DMS 273 (cell line): ENCODE measurements around the gene F13A1.

Experiments
- DNase-seq: peaks from one replicate; lab custom pipeline; 2025; ENCODE audit not compliant: unreplicated experiment; lab: John Stamatoyannopoulos, UW

Gene F13A1

DNA sequence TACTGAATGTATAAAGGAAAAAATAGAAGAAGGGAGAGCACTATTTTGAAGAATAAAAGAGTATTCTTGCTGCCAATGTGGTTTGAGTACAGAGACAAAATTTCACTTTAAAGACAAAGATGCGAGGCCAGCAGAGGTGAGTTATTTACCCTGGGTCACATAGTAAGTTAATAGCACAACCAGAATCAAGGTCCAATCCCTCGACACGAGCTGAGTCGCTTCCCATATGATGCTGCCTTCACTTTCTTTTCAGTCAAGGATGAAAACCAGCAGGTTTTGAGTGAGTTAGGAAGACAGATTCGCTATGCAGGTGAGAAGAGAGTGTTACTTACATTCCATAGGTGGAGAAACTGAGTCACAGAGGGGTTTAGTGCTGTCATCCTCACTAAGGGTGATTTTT lies 75.8 kb downstream of the F13A1 start:
- no peak for DNase-seq

- no peak for DNase-seq
Observed at GRCh38 chr6:6243846-6244245, 76.6 kb downstream of the F13A1 start.

DNA sequence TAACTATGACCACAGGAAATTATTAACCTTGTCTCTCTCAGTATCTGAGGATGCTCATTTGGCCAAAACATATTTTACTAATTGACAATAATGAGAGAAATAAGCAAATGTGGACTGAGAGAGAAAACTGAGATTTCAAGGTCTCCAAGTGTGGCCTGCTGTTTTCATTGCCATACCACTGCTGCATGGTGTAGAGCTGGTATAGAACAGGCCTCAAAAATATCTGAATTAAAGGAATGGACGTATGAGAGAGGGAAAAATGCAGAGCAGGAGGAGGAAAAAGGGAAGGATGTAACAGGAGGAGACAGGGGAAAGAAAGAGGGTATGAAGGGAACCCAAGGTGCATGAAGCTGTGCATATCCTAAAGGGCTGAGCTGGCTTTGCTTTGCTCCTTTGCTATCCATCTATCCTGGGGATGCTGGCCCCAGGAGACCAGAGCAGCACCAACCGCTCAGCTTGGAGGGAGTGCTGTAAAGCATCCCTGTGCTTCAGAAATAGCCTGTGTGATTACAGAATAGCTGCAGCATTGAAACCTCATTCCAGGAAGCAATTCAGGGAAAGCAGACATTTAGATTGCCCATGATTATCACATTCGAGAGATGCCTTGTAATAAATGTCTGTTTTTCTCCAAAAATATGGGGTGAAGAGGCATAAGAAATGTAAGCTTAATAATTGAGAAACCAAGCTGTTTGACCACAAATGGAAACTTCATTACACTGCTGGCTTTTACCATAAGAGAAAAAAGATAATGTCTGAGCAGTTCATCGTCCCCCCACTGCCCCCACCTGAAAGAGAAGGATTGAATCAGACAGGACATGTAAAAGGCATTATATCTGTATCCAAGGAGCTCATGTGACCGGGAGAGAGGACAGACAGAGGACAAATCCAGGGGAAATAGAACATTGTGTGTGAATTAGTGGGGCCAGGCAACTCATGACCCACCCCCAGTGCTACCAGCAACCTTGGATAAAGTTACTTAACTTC lies 80.6 kb downstream of the F13A1 start:
- DNase-seq: no peak

GRCh38 chr6:6236730-6237469 lies 83.6 kb downstream of the F13A1 start:
- no peak for DNase-seq

DNA sequence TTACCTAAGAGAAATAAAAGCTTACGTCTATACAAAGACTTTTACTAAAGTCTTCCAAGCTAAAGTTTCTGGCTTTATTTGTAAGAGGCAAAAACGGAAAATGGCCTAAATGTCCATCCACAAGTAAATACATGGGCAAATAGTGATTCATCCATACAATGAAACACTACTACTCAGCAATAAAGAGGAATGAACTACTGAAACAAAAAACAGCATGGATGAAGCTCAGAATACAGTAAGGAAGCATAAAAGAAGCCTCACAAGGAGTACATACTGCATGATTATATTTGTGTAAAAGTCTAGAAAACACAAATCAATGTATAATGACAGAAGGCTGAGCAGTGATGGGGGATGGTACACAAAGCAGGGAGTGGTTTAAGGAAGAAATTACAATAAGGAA lies 84.7 kb downstream of the F13A1 start:
- no peak for DNase-seq

DNA sequence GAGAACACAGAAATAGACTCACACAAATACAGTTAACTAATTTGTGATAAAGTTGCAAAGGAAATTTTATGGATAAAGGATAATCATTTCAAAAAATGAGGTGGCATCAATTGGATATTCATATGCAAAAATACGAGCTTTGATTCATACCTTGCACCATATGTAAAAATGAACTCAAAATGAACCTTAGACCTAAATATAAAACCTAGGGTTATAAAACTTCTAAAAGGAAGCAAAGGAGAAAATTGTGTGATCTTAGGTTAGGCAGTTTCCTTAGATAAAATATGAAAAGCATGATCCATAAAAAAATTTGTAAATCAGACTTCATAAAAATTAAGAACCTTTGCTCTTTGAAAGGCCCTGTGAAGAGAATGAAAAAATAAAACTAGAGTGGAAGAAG lies 85.5 kb downstream of the F13A1 start:
- DNase-seq: no peak

DNA sequence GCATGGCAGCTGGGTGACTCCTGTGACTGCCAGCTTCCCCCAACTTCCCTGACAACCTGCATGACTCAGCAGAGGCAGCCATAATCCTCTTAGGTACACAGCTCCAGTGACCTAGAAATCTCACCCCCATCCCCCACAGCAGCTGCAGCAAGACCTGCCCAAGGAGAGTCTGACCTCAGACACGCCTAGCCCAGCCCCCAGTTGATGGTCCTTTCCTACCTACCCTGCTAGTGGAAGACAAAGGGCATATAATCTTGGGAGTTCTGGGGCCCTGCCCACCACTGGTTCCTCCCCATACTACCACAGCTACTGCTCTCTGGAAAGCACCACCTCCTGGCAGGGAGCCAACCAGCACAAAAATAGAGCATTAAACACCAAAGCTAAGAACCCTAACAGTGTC lies 90.2 kb downstream of the F13A1 start:
- DNase-seq: peak; percentile 8

GRCh38 chr6:6227896-6228295 lies 92.6 kb downstream of the F13A1 start:
- no peak for DNase-seq

- no peak for DNase-seq
Observed at GRCh38 chr6:6225885-6226529, 94.5 kb downstream of the F13A1 start.

DNA sequence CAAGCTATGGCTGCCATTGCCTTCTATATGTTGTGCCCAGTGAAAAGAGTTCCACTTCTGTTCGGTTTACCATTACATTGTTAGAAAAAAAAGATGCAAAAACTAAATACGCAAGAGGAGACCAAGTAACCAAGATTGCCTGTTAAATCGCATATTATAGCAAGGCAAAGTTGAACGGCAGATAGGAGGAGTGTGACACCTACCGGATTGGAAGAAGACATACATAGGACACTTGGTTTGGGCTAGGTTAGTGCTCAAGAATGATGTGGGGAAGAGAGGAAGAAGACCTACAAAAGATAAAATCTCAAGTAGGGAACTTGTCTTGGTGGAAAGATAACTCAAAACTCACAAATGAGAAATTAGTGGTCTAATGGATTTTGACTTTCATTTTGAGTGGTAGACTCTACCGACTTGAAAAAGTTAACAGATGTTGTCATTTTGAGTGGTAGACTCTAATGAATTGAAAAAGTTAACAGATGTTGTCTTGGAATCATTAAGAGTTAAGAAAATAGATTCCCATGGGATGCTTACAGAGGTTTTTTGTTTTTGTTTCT lies 95.5 kb downstream of the F13A1 start:
- no peak for DNase-seq

DNA sequence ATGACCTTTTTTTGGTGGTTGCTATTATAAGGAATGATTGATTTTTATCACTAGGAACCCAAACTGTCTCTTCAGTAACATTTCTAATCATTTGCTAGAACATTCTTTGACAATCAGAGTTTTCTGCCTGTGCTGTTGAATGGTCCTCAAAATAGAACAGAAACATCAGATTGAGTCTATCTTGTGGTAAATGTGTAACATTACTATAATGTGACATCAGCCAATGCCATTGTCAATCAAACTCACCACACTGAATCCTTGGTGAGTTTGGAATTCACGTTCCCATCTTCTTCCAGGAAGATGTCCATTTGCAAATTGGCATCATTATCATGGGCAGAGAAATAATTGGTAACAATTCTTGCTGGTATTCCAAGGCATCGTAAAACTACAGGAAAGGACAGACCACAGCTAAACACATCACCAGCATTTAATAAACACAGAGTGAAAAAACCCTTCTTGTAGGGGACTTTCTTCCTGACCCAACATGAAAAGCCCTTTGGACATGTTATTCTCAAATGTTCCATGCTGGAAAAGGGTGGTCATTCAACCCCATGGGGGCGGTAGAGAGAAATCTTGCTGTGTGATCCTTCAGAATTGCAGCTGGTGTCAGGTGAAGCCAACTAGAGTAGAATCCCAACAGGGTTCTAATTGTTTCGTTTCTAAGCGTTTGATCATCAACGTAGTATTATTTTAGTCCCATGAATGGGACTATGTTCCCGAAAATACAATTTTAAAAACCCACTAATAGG lies 98.5 kb downstream of the F13A1 start:
- DNase-seq: peak; percentile 64

GRCh38 chr6:6220718-6221117 lies 99.7 kb downstream of the F13A1 start:
- DNase-seq: peak; percentile 16

GRCh38 chr6:6219716-6220115 lies 100.7 kb downstream of the F13A1 start:
- DNase-seq: no peak

GRCh38 chr6:6218759-6219085 lies 101.7 kb downstream of the F13A1 start:
- no peak for DNase-seq

DNA sequence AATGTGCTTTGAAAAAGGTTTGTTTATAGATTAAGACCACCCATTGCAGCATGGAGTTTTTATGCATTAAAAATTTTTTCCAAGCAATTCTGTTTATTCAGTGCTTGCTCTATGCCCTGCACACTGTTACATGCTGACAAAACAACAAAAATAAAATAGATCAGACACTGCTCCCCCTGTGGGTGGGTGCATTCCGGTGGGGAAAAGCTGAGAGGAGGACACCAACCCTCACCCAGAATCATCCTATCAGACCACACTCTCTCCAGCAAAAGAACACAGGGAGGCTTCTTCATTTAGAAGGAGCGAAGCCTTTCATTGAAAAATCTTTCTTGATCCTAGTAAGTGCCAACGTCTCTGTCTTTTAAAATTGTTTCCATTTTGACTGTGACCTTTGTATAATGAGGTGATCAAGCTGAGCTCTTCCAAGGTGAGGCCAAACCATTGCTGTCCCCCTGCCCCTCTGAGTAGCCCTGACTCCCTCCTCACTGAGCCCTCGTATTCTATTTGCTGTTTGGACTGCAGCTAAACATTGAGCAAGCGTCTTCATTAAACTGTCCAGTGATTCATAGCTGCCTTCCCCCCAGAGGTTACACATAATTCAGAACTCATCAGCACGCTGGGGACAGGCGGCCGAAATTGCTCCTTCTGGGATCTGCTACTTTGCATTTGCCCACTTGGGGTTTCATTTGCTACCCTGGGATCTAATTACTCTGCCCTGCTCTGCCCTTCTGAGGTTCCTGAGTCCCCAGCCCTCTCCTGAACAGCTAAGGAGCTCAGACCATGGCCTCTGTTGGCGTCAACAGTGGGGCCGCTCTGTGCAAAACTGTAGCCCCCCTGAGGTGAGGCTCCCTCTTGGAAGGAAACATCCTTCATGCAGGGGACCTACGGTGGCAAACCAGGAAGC lies 102.4 kb downstream of the F13A1 start:
- DNase-seq: peak; percentile 9

GRCh38 chr6:6210994-6211393 lies 109.5 kb downstream of the F13A1 start:
- DNase-seq: no peak

- DNase-seq: no peak
Observed at GRCh38 chr6:6202886-6203285, 117.6 kb downstream of the F13A1 start.

DNA sequence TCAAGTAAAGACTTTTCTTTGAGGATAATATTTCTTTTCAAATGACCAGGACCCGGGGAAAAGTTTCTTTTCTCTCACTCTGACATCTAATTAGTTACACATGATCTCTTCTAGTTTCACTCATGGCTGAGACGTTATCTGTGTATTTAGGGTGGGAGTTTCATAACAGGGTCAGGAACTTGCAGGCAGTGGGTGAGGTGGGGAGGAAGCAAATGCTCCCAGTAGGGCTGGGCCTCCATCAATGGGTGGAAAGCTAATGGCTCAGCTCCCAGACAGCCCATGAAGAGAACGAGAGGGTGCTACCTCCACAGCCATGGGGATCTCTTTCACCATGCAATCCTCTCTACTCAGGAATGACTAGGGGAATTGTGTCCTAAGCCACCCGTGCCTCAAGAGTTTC lies 119.3 kb downstream of the F13A1 start:
- no peak for DNase-seq

DNA sequence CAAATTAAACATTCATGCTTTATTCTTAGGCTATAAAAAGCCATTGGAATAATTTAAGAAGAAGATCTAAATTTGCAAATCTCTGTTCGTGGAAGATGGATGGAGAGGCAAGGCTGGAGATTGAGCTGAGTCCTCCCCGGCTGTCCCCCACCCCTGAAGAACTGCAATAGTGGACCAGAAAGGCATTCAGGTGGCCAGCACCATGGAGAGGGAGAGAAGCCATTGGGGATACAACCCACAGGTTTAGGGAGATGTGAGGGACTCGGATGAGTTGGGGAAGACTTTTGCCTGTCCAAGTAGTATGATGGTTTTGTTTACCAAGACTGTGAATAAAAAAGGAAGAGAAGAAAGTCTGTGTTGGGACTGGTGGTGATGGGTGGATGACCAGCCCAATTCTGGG lies 120.8 kb downstream of the F13A1 start:
- DNase-seq: no peak

DNA sequence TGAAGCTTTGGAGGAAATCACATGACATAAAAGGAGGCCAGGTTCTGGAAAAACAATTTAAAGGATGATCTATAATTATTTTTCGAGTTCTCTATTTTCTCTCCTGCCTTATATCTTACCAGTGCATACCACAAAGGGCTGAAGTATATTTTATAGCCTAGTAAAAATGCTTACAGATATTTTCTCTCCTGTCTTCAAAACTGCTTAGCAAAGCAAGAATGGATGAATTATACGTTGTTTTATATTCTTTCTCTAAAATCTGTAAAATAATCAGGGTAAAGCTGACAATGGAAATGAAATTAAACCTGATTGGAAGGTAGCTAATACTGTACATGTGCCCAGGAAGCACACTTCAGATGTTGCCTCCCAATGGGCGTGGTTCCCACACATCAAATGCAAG lies 123.7 kb downstream of the F13A1 start:
- no peak for DNase-seq
